Measurements from ENCODE around the gene KCNQ4. TPM values are rescaled to one million over a fixed set of nuclear protein-coding genes. Genes with fewer than 3 reads are reported as not detected.

The KCNQ4 gene
- total and polyA plus RNA-seq, 2 donors from 2014 or later, result 0.65 to 1.2 TPM

- Histone ChIP-seq H3K9me3 (ENCODE audit: control insufficient read depth in 2 of 3, insufficient read depth in 1 of 3, low read length in 3 of 3) (no peaks in the 10 kb centered on the region), H3K27ac (ENCODE audit: low read depth in 2 of 2, low read length in 2 of 2) (no peak overlapping the region), H3K36me3 (ENCODE audit: control insufficient read depth in 2 of 3, insufficient read depth in 3 of 3, low read length in 3 of 3) (peaks cover 9 to 72% (median 63%) of the 10 kb centered on the region in 3 donors), H3K9ac (ENCODE audit: low read length in 3 of 3) (no peak overlapping the region), H3K4me3 (ENCODE audit: low read length in 3 of 3) (no peak overlapping the region), H3K27me3 (ENCODE audit: control insufficient read depth, insufficient read depth, low read length) (no peaks in the 10 kb centered on the region), H3K4me1 (ENCODE audit: control insufficient read depth in 2 of 3, insufficient read depth in 2 of 3, low read depth in 1 of 3, low read length in 3 of 3) (no peaks in the 10 kb centered on the region)
- DNase-seq (no peak), FAIRE-seq (no peak)
- intact Hi-C loops (cut with DNase I), result no loop called here
- no peak for TF ChIP-seq CTCF (IDR thresholded peaks at IDR 0.05; ENCODE audit: borderline replicate concordance, extremely low read depth, insufficient read depth)
Observed at GRCh38 chr1:40766560-40766959, 17.0 kb upstream of the KCNQ4 start.

GRCh38 chr1:40768146-40768990 lies 15.2 kb upstream of the KCNQ4 start:
- intact Hi-C loops (cut with DNase I), result no loop called here
- no peaks in the 10 kb centered on the region for H3K9me3 ChIP-seq (ENCODE audit: control insufficient read depth in 2 of 3, insufficient read depth in 1 of 3, low read length in 3 of 3)
- H3K9ac ChIP-seq (ENCODE audit: low read length in 3 of 3), result no peak overlapping the region
- H3K27me3 ChIP-seq (ENCODE audit: control insufficient read depth, insufficient read depth, low read length), result no peaks in the 10 kb centered on the region
- no peak for FAIRE-seq
- no peak overlapping the region for H3K4me3 ChIP-seq (ENCODE audit: low read length in 3 of 3)
- no peak overlapping the region for H3K27ac ChIP-seq (ENCODE audit: low read depth in 2 of 2, low read length in 2 of 2)
- TF ChIP-seq CTCF (IDR thresholded peaks at IDR 0.05; ENCODE audit: borderline replicate concordance, extremely low read depth, insufficient read depth), result no peak
- no peaks in the 10 kb centered on the region for H3K4me1 ChIP-seq (ENCODE audit: control insufficient read depth in 2 of 3, insufficient read depth in 2 of 3, low read depth in 1 of 3, low read length in 3 of 3)
- peaks cover 9 to 74% (median 61%) of the 10 kb centered on the region in 3 donors for H3K36me3 ChIP-seq (ENCODE audit: control insufficient read depth in 2 of 3, insufficient read depth in 3 of 3, low read length in 3 of 3)
- DNase-seq, result no peak

- Histone ChIP-seq H3K4me3 (ENCODE audit: low read length in 3 of 3) (no peak overlapping the region), H3K9me3 (ENCODE audit: control insufficient read depth in 2 of 3, insufficient read depth in 1 of 3, low read length in 3 of 3) (no peaks in the 10 kb centered on the region), H3K27ac (ENCODE audit: low read depth in 2 of 2, low read length in 2 of 2) (no peak overlapping the region), H3K9ac (ENCODE audit: low read length in 3 of 3) (no peak overlapping the region), H3K36me3 (ENCODE audit: control insufficient read depth in 2 of 3, insufficient read depth in 3 of 3, low read length in 3 of 3) (peaks cover 9 to 60% (median 54%) of the 10 kb centered on the region in 3 donors), H3K4me1 (ENCODE audit: control insufficient read depth in 2 of 3, insufficient read depth in 2 of 3, low read depth in 1 of 3, low read length in 3 of 3) (no peaks in the 10 kb centered on the region), H3K27me3 (ENCODE audit: control insufficient read depth, insufficient read depth, low read length) (no peaks in the 10 kb centered on the region)
- intact Hi-C loops (cut with DNase I), result no loop called here
- FAIRE-seq, result no peak
- no peak for DNase-seq
- TF ChIP-seq CTCF (IDR thresholded peaks at IDR 0.05; ENCODE audit: borderline replicate concordance, extremely low read depth, insufficient read depth), result no peak
Observed at GRCh38 chr1:40769815-40770214, 13.8 kb upstream of the KCNQ4 start.

All from kidney (tissue), 14 donors.